HepG2 (cell line): ENCODE results near the gene NELFB. TPM values are rescaled to one million over a fixed set of nuclear protein-coding genes. Genes with fewer than 3 reads are reported as not detected.

Source experiments
- BRD4 ChIP-seq: sonication (generic); formaldehyde crosslinking; IDR thresholded peaks from 2 replicates; pipeline ENCODE4 v1.4.0; 2020; ENCODE audit warnings: missing genetic modification reagents
- CERS6 ChIP-seq: sonication (generic); formaldehyde crosslinking; IDR thresholded peaks from 2 replicates; pipeline ENCODE4 v1.5.0; 2020; ENCODE audit warnings: missing genetic modification reagents
- EHMT2 ChIP-seq: fragments of 200-600 bp; sonication (generic); IDR thresholded peaks from 2 replicates; pipeline ENCODE4 v1.7.0; 2017; ENCODE audit warnings: antibody characterized with exemption, low read depth, low read length, borderline replicate concordance
- ESRRA ChIP-seq: sonication (generic); formaldehyde crosslinking; IDR thresholded peaks from 2 replicates; pipeline ENCODE4 v1.5.1; 2020; ENCODE audit warnings: mild to moderate bottlenecking, low read depth, missing genetic modification reagents
- MTA1 ChIP-seq: sonication (generic); formaldehyde crosslinking; IDR thresholded peaks from 2 replicates; pipeline ENCODE4 v1.4.0; 2020; ENCODE audit warnings: missing genetic modification reagents, mild to moderate bottlenecking, borderline replicate concordance
- NCOA5 ChIP-seq: sonication (generic); formaldehyde crosslinking; IDR thresholded peaks from 2 replicates; pipeline ENCODE4 v1.4.0; 2020; ENCODE audit warnings: missing genetic modification reagents
- POLR2AphosphoS2 ChIP-seq: IDR thresholded peaks from 2 replicates; pipeline ENCODE4 v1.6.1; 2011; ENCODE audit warnings: low read depth, low read length, improper control_type of control experiment
- RBM39 ChIP-seq: fragments of 200-400 bp; formaldehyde crosslinking; IDR thresholded peaks from one replicate; pipeline ENCODE4 v1.6.1; 2018; ENCODE audit warnings: antibody characterized with exemption, mild to moderate bottlenecking, low read depth, low read length; ENCODE audit not compliant: poor library complexity, severe bottlenecking
- ZNF256 ChIP-seq: sonication (generic); formaldehyde crosslinking; conservative IDR thresholded peaks from 2 replicates; pipeline ENCODE4 v1.4.0; 2020; ENCODE audit warnings: missing genetic modification reagents
- ZNF660 ChIP-seq: sonication (generic); formaldehyde crosslinking; IDR thresholded peaks from 2 replicates; pipeline ENCODE4 v1.5.1; 2020; ENCODE audit warnings: mild to moderate bottlenecking, low read depth, missing genetic modification reagents, borderline replicate concordance
- ZNF678 ChIP-seq: sonication (generic); formaldehyde crosslinking; IDR thresholded peaks from 2 replicates; pipeline ENCODE4 v1.4.0; 2020; ENCODE audit warnings: mild to moderate bottlenecking, missing genetic modification reagents
- ZNF709 ChIP-seq: sonication (generic); formaldehyde crosslinking; IDR thresholded peaks from 2 replicates; pipeline ENCODE4 v1.5.0; 2020; ENCODE audit warnings: mild to moderate bottlenecking, missing genetic modification reagents
- polyA plus RNA-seq, 8 experiments: library from polyadenylated mRNA; depleted of rRNA in 3 of 8; stranded (reverse) in 7 of 8; unstranded in 1 of 8; fragments of >200 nt; fragmentation: Illumina TruSeq in 4 of 8; extraction: Trizol in 4 of 8; gene quantifications; 2 replicates each; pipeline versions ENCODE4 v1.2.1 to v1.2.3, GENCODE V29; 2011 to 2016; ENCODE audit warnings: low read depth in 4 of 8, missing spikeins in 1 of 8, mixed read lengths in 1 of 8; ENCODE audit not compliant: insufficient read depth in 1 of 8
- total RNA-seq, 5 experiments: library from RNA; depleted of rRNA; stranded (reverse); fragments of >200 nt; fragmentation: Illumina TruSeq; extraction: Trizol; gene quantifications; 2 replicates each; pipeline ENCODE4 v1.2.3, GENCODE V29; 2016; ENCODE audit warnings: low read depth in 1 of 5
- TF ChIP-seq, protein P1 (sequence below): IDR thresholded peaks from 2 replicates; pipeline ENCODE4 v1.6.1; 2012; ENCODE audit warnings: inconsistent platforms
- TF ChIP-seq, protein P2 (sequence below): sonication (generic); formaldehyde crosslinking; IDR thresholded peaks from 2 replicates; pipeline ENCODE4 v1.5.1; 2020; ENCODE audit warnings: mild to moderate bottlenecking, moderate library complexity, missing genetic modification reagents
- TF ChIP-seq, protein P3 (sequence below): sonication (generic); formaldehyde crosslinking; IDR thresholded peaks from 2 replicates; pipeline ENCODE4 v1.5.1; 2020; ENCODE audit warnings: mild to moderate bottlenecking, missing genetic modification reagents, moderate library complexity
- TF ChIP-seq, protein P4 (sequence below): sonication (generic); formaldehyde crosslinking; IDR thresholded peaks from 2 replicates; pipeline ENCODE4 v1.8.1; 2022; ENCODE audit warnings: mild to moderate bottlenecking, missing genetic modification reagents

Gene NELFB
- total and polyA plus RNA-seq, 2 of the 13 experiments (the other 11 are each of a cell fraction or from before 2014, with no cell fraction given), result 26.5 to 45.8 TPM

DNA sequence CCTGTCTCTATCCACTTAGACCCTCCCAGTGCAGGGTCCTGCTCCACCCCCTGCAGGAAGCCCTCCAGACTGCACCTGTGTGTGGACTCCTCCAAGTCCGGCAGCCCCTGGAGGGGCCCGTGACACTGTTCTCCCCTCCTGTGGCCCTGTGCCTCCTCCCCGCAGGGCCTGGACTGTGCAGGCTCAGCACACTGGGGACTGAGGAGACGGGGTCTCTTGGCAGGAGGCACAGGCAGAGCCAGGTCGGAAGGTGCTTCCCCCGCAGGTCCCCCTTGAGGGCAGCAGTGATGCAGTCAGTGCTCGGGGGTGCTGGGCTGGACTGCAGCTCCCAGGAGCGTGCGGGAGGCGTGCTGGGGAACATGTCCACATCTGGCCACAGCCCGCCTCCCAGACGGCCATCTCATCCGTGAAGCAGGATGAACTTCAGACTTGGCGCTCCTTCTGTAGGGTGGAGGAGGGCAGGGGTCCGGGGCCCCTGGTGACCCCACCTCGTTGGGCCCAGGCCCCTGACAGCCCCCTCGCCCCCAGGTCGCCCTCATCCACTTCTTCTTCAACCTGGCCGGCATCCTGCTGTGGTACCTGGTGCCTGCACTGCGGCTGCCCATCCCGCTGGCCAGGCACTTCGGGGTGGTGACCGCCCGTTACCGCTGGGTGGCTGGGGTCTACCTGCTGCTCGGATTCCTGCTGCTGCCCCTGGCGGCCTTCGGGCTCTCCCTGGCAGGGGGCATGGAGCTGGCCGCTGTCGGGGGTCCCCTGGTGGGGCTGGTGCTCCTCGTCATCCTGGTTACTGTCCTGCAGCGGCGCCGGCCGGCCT lies 19.5 kb upstream of the NELFB start (continued):
- TF ChIP-seq BRD4 (CRISPR knock-in tag) (peak; percentile 54; the same call in 1 of the 2 replicates), CERS6 (CRISPR knock-in tag) (no peak), EHMT2 (no peak), ZNF660 (CRISPR knock-in tag) (no peak), ZNF256 (CRISPR knock-in tag) (no peak), RBM39 (peak; percentile 30), ESRRA (CRISPR knock-in tag) (no peak), ZNF709 (CRISPR knock-in tag) (no peak), POLR2AphosphoS2 (no peak), MTA1 (CRISPR knock-in tag) (no peak), ZNF678 (CRISPR knock-in tag) (peak; percentile 19; the same call in 1 of the 2 replicates), NCOA5 (no peak)
- TF ChIP-seq, protein P1, sequence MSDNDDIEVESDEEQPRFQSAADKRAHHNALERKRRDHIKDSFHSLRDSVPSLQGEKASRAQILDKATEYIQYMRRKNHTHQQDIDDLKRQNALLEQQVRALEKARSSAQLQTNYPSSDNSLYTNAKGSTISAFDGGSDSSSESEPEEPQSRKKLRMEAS, result no peak
- TF ChIP-seq, protein P2, sequence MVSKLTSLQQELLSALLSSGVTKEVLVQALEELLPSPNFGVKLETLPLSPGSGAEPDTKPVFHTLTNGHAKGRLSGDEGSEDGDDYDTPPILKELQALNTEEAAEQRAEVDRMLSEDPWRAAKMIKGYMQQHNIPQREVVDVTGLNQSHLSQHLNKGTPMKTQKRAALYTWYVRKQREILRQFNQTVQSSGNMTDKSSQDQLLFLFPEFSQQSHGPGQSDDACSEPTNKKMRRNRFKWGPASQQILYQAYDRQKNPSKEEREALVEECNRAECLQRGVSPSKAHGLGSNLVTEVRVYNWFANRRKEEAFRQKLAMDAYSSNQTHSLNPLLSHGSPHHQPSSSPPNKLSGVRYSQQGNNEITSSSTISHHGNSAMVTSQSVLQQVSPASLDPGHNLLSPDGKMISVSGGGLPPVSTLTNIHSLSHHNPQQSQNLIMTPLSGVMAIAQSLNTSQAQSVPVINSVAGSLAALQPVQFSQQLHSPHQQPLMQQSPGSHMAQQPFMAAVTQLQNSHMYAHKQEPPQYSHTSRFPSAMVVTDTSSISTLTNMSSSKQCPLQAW (CRISPR knock-in tag), result no peak
- TF ChIP-seq, protein P3, sequence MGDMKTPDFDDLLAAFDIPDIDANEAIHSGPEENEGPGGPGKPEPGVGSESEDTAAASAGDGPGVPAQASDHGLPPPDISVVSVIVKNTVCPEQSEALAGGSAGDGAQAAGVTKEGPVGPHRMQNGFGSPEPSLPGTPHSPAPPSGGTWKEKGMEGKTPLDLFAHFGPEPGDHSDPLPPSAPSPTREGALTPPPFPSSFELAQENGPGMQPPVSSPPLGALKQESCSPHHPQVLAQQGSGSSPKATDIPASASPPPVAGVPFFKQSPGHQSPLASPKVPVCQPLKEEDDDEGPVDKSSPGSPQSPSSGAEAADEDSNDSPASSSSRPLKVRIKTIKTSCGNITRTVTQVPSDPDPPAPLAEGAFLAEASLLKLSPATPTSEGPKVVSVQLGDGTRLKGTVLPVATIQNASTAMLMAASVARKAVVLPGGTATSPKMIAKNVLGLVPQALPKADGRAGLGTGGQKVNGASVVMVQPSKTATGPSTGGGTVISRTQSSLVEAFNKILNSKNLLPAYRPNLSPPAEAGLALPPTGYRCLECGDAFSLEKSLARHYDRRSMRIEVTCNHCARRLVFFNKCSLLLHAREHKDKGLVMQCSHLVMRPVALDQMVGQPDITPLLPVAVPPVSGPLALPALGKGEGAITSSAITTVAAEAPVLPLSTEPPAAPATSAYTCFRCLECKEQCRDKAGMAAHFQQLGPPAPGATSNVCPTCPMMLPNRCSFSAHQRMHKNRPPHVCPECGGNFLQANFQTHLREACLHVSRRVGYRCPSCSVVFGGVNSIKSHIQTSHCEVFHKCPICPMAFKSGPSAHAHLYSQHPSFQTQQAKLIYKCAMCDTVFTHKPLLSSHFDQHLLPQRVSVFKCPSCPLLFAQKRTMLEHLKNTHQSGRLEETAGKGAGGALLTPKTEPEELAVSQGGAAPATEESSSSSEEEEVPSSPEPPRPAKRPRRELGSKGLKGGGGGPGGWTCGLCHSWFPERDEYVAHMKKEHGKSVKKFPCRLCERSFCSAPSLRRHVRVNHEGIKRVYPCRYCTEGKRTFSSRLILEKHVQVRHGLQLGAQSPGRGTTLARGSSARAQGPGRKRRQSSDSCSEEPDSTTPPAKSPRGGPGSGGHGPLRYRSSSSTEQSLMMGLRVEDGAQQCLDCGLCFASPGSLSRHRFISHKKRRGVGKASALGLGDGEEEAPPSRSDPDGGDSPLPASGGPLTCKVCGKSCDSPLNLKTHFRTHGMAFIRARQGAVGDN (CRISPR knock-in tag), result peak; percentile 86
- TF ChIP-seq, protein P4, sequence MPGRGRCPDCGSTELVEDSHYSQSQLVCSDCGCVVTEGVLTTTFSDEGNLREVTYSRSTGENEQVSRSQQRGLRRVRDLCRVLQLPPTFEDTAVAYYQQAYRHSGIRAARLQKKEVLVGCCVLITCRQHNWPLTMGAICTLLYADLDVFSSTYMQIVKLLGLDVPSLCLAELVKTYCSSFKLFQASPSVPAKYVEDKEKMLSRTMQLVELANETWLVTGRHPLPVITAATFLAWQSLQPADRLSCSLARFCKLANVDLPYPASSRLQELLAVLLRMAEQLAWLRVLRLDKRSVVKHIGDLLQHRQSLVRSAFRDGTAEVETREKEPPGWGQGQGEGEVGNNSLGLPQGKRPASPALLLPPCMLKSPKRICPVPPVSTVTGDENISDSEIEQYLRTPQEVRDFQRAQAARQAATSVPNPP (CRISPR knock-in tag), result no peak
